Breast epithelium (tissue), 3 donors: ENCODE data around the gene MYLK.

ENCODE experiments used
- POLR2A ChIP-seq: fragments of 450-650 bp; IDR thresholded peaks from one replicate; pipeline ENCODE4 v1.6.1; 2016; ENCODE audit warnings: antibody characterized with exemption, mild to moderate bottlenecking, moderate library complexity
- TF ChIP-seq, protein P1 (sequence below), 3 donors: fragments of 450-650 bp; IDR thresholded peaks; one replicate each; pipeline ENCODE4 v1.5.1; 2016 to 2017; ENCODE audit warnings: antibody characterized with exemption in 3 of 3, mild to moderate bottlenecking in 3 of 3, moderate library complexity in 3 of 3

GRCh38 chr3:123696808-123697207, 187.3 kb downstream of the MYLK start:
- TF ChIP-seq, protein P1, sequence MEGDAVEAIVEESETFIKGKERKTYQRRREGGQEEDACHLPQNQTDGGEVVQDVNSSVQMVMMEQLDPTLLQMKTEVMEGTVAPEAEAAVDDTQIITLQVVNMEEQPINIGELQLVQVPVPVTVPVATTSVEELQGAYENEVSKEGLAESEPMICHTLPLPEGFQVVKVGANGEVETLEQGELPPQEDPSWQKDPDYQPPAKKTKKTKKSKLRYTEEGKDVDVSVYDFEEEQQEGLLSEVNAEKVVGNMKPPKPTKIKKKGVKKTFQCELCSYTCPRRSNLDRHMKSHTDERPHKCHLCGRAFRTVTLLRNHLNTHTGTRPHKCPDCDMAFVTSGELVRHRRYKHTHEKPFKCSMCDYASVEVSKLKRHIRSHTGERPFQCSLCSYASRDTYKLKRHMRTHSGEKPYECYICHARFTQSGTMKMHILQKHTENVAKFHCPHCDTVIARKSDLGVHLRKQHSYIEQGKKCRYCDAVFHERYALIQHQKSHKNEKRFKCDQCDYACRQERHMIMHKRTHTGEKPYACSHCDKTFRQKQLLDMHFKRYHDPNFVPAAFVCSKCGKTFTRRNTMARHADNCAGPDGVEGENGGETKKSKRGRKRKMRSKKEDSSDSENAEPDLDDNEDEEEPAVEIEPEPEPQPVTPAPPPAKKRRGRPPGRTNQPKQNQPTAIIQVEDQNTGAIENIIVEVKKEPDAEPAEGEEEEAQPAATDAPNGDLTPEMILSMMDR (IDR thresholded peaks at IDR 0.05) = no peak
- TF ChIP-seq POLR2A = no peak
